Activated CD4-positive, alpha-beta T cell treated with anti-CD3 and anti-CD28 coated beads for 48 hours (primary cell): Measurements from ENCODE around the gene EI24.
"Not testable (repeated sequence)": the region's sequence is repeated elsewhere in the genome, so short reads cannot be mapped to it uniquely, and the experiment has no call there.

ENCODE experiments used
- DNase-seq: peaks from one replicate; pipeline ENCODE4 v3.0.0-alpha.2; 2020

The EI24 gene

GRCh38 chr11:125568970-125569914 lies at the start of gene EI24:
Gene EI24, plus strand, starts transcription at chr11:125569477. Its CDS starts 3,051 bp downstream, at chr11:125572528.
- DNase-seq: peak; percentile 94

- no peak for DNase-seq
These were observed 49.1 kb upstream of the EI24 start for GRCh38 chr11:125519860-125520834.

GRCh38 chr11:125525303-125525702 lies 44.0 kb upstream of the EI24 start:
- DNase-seq: no peak

- no peak for DNase-seq
These were observed 36.6 kb upstream of the EI24 start for GRCh38 chr11:125532668-125533067.

- no peak for DNase-seq
These were observed 33.7 kb upstream of the EI24 start for GRCh38 chr11:125535585-125535984.

GRCh38 chr11:125536834-125537233 lies 32.4 kb upstream of the EI24 start:
- not testable (repeated sequence) for DNase-seq

- DNase-seq: no peak
These were observed 26.6 kb upstream of the EI24 start for GRCh38 chr11:125542709-125543108.

- DNase-seq: no peak
These were observed 18.5 kb upstream of the EI24 start for GRCh38 chr11:125550780-125551179.

- no peak for DNase-seq
These were observed 17.4 kb upstream of the EI24 start for GRCh38 chr11:125551835-125552342.

GRCh38 chr11:125552927-125553326 lies 16.4 kb upstream of the EI24 start:
- no peak for DNase-seq

- no peak for DNase-seq
These were observed 15.9 kb upstream of the EI24 start for GRCh38 chr11:125553357-125553756.

GRCh38 chr11:125554038-125554437 lies 15.2 kb upstream of the EI24 start:
- DNase-seq: no peak

- no peak for DNase-seq
These were observed 9.4 kb upstream of the EI24 start for GRCh38 chr11:125559888-125560287.

- DNase-seq: no peak
These were observed 7.4 kb upstream of the EI24 start for GRCh38 chr11:125561924-125562323.

- DNase-seq: no peak
These were observed 6.8 kb upstream of the EI24 start for GRCh38 chr11:125562430-125562829.

- DNase-seq: no peak
These were observed 4.9 kb upstream of the EI24 start for GRCh38 chr11:125564357-125564756.

GRCh38 chr11:125566235-125566634 lies 3.0 kb upstream of the EI24 start:
- no peak for DNase-seq

GRCh38 chr11:125569915-125570621 lies 791 bp downstream of the EI24 start:
- DNase-seq: no peak

- DNase-seq: no peak
These were observed 1.7 kb downstream of the EI24 start for GRCh38 chr11:125570952-125571351.

- no peak for DNase-seq
These were observed 3.6 kb downstream of the EI24 start for GRCh38 chr11:125572916-125573315.

GRCh38 chr11:125577181-125577580 lies 7.9 kb downstream of the EI24 start:
- DNase-seq: not testable (repeated sequence)

- no peak for DNase-seq
These were observed 9.5 kb downstream of the EI24 start for GRCh38 chr11:125578783-125579182.

GRCh38 chr11:125579811-125580210 lies 10.5 kb downstream of the EI24 start:
- no peak for DNase-seq
